Endodermal cell (in vitro differentiated cells): ENCODE measurements around the gene PAIP2B. TPM values are rescaled to one million over a fixed set of nuclear protein-coding genes. Genes with fewer than 3 reads are reported as not detected.

Experiments used
- DNase-seq: peaks from one replicate; pipeline ENCODE4 v3.0.0-alpha.2; 2017
- H3K27ac ChIP-seq: 2 replicates; pipeline ENCODE4 v1.5.1; 2013; ENCODE audit warnings: mild to moderate bottlenecking, low read depth, low read length, moderate library complexity
- H3K27me3 ChIP-seq: 2 replicates; pipeline ENCODE4 v1.6.1; 2013; ENCODE audit warnings: mild to moderate bottlenecking, low read length, moderate library complexity; ENCODE audit not compliant: insufficient read depth, control insufficient read depth, poor library complexity, severe bottlenecking
- H3K36me3 ChIP-seq: 2 replicates; pipeline ENCODE4 v1.7.0; 2013; ENCODE audit warnings: mild to moderate bottlenecking, low read length, moderate library complexity; ENCODE audit not compliant: control insufficient read depth, insufficient read depth
- H3K4me1 ChIP-seq: one replicate; pipeline ENCODE4 v1.7.0; 2013; ENCODE audit warnings: low read length; ENCODE audit not compliant: control insufficient read depth, insufficient read depth
- H3K4me3 ChIP-seq: 2 replicates; pipeline ENCODE4 v1.5.1; 2013; ENCODE audit warnings: mild to moderate bottlenecking, low read length, moderate library complexity
- H3K9ac ChIP-seq: 2 replicates; pipeline ENCODE4 v1.6.1; 2013; ENCODE audit warnings: mild to moderate bottlenecking, low read length, moderate library complexity; ENCODE audit not compliant: poor library complexity, severe bottlenecking; ENCODE audit errors: extremely low read depth
- H3K9me3 ChIP-seq: 2 replicates; pipeline ENCODE4 v1.6.1; 2013; ENCODE audit warnings: mild to moderate bottlenecking, low read length, moderate library complexity; ENCODE audit not compliant: control insufficient read depth
- H3K27ac Mint-ChIP-seq: 2 replicates; pipeline ENCODE4 v1.8.0; 2020; ENCODE audit warnings: mixed read lengths
- H3K27me3 Mint-ChIP-seq: 2 replicates; pipeline ENCODE4 v1.8.0; 2021; ENCODE audit warnings: mild to moderate bottlenecking, mixed read lengths; ENCODE audit not compliant: insufficient read depth
- H3K36me3 Mint-ChIP-seq: 2 replicates; pipeline ENCODE4 v1.8.0; 2020; ENCODE audit warnings: low read depth, mixed read lengths
- H3K4me1 Mint-ChIP-seq: 2 replicates; pipeline ENCODE4 v1.8.0; 2020; ENCODE audit warnings: mixed read lengths
- H3K4me3 Mint-ChIP-seq: 2 replicates; pipeline ENCODE4 v1.8.0; 2020; ENCODE audit warnings: mild to moderate bottlenecking, moderate library complexity, mixed read lengths
- H3K9me3 Mint-ChIP-seq: 2 replicates; pipeline ENCODE4 v1.8.0; 2020; ENCODE audit warnings: mild to moderate bottlenecking, mixed read lengths
- WGBS, 2 experiments: methylation state at CpG; one replicate each; pipeline versions ENCODE4 v1.1.5 to v1.1.7; 2013; ENCODE audit warnings: missing lambda C conversion rate in 2 of 2, mixed read lengths in 1 of 2; ENCODE audit not compliant: insufficient coverage in 1 of 2, insufficient read length in 1 of 2; 5-methylcytosine and 5-hydroxymethylcytosine counted together
- total RNA-seq, 2 donors: library from RNA; stranded (reverse); fragmentation: NEBNext Ultra II Directional in 1 of 2; extraction: Animal tissue kit (Norgen Biotek cat#: 25700) in 1 of 2; gene quantifications; 2 replicates in 1 of 2; 3 replicates in 1 of 2; pipeline ENCODE4 v1.2.1, GENCODE V29; 2021
- TF ChIP-seq, protein P1 (sequence below): fragments of 200-600 bp; sonication (generic); conservative IDR thresholded peaks from 2 replicates; pipeline ENCODE4 v1.5.0; 2021; ENCODE audit warnings: antibody characterized with exemption, mild to moderate bottlenecking

The PAIP2B gene
- total RNA-seq, 2 donors from 2014 or later = 21.2 to 29.6 TPM

DNA sequence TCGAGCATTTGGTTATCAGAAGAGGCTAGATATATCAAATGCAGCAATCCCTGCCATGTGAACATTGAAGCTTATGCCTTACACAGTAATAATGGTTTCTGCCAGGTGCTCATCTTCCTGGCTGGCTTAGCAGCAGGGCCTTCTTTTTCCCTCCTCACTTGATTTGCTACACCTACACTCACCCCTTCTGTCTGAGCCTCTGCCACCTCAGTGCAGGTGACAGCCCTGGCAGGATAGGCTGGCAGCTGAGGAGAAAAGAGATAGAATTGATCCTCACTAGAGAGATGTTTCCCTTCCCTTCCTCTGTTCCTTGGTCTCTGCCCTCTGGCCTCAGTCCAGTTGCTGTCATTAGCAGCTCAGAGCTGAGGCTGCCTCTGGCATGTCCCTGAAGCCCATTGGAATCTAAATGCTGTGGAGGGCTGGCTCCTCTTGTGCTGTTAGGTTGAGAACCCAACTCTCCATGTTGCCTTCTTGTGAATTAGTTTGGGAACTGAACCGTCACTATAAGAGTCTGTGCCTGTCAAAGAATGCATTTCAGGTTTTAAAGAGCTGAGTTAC, 78.3 kb downstream of the PAIP2B start:
- Mint-ChIP-seq H3K27ac (no peak overlapping the region), H3K36me3 (peaks cover 56% of the 10 kb centered on the region), H3K4me3 (no peak overlapping the region), H3K27me3 (no peaks in the 10 kb centered on the region), H3K9me3 (no peaks in the 10 kb centered on the region), H3K4me1 (no peaks in the 10 kb centered on the region)
- Histone ChIP-seq H3K36me3 (peaks cover 65% of the 10 kb centered on the region), H3K27ac (no peak overlapping the region), H3K27me3 (no peaks in the 10 kb centered on the region), H3K4me1 (no peaks in the 10 kb centered on the region), H3K4me3 (no peak overlapping the region), H3K9ac (no peak overlapping the region), H3K9me3 (no peaks in the 10 kb centered on the region)
- 96 to 100% methylated on average over 1 to 2 of the region's 2 CpGs for WGBS, 2 experiments
- no peak for DNase-seq
- TF ChIP-seq, protein P1, sequence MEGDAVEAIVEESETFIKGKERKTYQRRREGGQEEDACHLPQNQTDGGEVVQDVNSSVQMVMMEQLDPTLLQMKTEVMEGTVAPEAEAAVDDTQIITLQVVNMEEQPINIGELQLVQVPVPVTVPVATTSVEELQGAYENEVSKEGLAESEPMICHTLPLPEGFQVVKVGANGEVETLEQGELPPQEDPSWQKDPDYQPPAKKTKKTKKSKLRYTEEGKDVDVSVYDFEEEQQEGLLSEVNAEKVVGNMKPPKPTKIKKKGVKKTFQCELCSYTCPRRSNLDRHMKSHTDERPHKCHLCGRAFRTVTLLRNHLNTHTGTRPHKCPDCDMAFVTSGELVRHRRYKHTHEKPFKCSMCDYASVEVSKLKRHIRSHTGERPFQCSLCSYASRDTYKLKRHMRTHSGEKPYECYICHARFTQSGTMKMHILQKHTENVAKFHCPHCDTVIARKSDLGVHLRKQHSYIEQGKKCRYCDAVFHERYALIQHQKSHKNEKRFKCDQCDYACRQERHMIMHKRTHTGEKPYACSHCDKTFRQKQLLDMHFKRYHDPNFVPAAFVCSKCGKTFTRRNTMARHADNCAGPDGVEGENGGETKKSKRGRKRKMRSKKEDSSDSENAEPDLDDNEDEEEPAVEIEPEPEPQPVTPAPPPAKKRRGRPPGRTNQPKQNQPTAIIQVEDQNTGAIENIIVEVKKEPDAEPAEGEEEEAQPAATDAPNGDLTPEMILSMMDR = no peak

- no peak overlapping the region for H3K4me3 ChIP-seq
- H3K4me1 ChIP-seq = no peaks in the 10 kb centered on the region
- no peaks in the 10 kb centered on the region for H3K9me3 ChIP-seq
- H3K36me3 Mint-ChIP-seq = peaks cover 75% of the 10 kb centered on the region
- no peak for DNase-seq
- no peaks in the 10 kb centered on the region for H3K27me3 ChIP-seq
- TF ChIP-seq, protein P1 = no peak
- no peaks in the 10 kb centered on the region for H3K27me3 Mint-ChIP-seq
- 99 to 100% methylated on average over 2 to 3 of the region's 3 CpGs for WGBS, 2 experiments
- no peak overlapping the region for H3K27ac Mint-ChIP-seq
- H3K9ac ChIP-seq = no peak overlapping the region
- peaks cover 96% of the 10 kb centered on the region for H3K36me3 ChIP-seq
- H3K4me3 Mint-ChIP-seq = no peak overlapping the region
- no peak overlapping the region for H3K27ac ChIP-seq
- no peaks in the 10 kb centered on the region for H3K4me1 Mint-ChIP-seq
- H3K9me3 Mint-ChIP-seq = no peaks in the 10 kb centered on the region
Measured at GRCh38 chr2:71143782-71144181, 83.1 kb downstream of the PAIP2B start.

- TF ChIP-seq, protein P1 = no peak
- no peaks in the 10 kb centered on the region for H3K27me3 ChIP-seq
- Mint-ChIP-seq H3K9me3 (no peaks in the 10 kb centered on the region), H3K4me3 (no peak overlapping the region), H3K36me3 (peaks cover 49% of the 10 kb centered on the region), H3K27ac (no peak overlapping the region), H3K4me1 (no peaks in the 10 kb centered on the region), H3K27me3 (no peaks in the 10 kb centered on the region)
- DNase-seq = no peak
- H3K4me1 ChIP-seq = no peaks in the 10 kb centered on the region
- peaks cover 82% of the 10 kb centered on the region for H3K36me3 ChIP-seq
- H3K9me3 ChIP-seq = no peaks in the 10 kb centered on the region
- H3K27ac ChIP-seq = no peak overlapping the region
- no peak overlapping the region for H3K9ac ChIP-seq
- no peak overlapping the region for H3K4me3 ChIP-seq
- 94 to 97% methylated on average over 2 to 3 of the region's 3 CpGs for WGBS, 2 experiments
Measured at GRCh38 chr2:71136174-71136573, 90.7 kb downstream of the PAIP2B start.
